HG02870 (cell line): ENCODE measurements around the gene ACTL10.

Source experiments
- ATAC-seq: cut with Tn5 transposase; IDR thresholded peaks from one replicate; pipeline ENCODE4 v1.9.1; 2021; ENCODE audit warnings: mild to moderate bottlenecking, moderate library complexity; ENCODE audit not compliant: unreplicated experiment

The ACTL10 gene

GRCh38 chr20:33676121-33676520 is 9.4 kb downstream of the ACTL10 start:
- ATAC-seq: no peak

DNA sequence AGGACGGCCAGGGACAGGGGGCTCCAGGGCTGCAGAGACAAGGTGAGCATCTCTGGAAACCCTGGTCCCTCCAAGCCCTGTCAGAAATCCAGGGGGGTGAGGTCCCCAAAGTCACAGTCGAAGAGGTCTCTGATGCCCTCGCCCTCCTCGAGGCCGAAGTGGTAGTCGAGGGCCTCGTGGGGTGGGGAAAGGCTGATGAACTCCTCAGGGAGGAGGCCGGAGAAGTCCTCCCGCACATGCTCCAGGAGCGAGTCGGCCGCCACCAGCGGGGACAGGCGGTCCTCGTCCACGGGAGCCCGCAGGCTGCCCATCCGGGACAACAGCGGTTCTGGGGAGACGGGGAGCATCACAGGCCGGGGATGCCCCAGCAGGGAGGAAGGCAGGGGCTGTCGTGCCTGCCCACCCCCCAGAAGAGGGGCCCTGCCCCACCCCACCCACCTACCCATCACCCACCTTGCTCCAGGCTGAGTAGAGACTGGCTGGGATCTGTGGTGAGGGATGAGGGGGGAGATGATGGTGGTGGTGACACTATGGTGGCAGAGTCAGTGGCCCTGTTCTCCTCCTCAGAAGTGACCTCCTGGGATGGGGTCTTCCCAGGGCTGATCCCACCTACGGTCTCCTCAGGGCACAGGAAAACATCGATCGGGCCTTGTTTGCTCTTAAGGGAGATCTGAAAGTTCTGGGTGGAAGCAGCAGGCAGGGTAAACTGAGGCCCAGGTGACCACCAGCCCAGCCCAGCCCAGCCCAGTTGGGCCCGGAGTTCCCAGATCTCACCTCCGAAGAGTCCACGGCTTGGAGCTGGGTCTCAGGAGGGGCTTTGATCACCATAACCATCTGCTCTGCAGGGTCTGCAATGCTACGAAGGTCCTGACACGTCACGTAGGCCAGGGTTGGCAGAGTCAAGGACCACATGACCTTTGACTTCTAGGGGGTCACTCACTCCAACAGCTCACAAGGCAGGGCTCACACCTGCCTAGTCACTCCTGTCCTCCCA is 10.2 kb downstream of the ACTL10 start:
- no peak for ATAC-seq

DNA sequence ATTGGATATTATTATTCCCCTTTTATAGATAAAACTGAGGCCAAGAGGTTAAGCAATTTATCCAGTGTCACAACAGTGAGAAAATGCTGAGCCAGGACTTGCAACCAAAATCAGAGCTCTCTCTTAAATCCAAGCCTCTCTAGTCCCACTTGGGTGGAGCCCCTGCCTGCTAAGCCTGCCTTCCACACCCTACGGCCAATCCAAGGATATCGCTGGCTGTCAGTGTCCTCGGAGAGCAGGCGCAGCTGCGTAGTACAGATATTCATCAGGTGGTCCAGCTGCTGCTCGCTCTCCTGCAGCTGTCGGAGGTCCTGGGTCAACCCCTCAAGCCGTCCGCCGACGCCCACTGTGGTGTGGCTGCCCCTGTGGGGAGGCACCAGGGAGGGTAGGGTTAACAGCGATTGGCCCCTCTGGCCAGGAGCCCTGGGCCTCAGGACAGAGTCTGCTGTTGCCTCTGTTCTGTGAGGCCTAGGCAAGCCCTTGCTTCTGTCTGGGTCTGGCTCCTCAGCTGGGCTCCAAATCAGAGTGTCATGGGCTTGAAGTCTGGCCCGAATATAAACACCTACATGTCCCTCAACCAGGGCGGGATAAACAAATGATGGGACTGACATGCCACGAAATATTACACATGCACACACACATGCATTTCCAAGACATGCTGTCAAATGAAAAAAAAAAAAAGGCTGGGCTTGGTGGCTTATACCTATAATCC is 11.4 kb downstream of the ACTL10 start:
- ATAC-seq: no peak

- ATAC-seq: peak; percentile 64
These were observed 13.2 kb downstream of the ACTL10 start for GRCh38 chr20:33679758-33680485.

DNA sequence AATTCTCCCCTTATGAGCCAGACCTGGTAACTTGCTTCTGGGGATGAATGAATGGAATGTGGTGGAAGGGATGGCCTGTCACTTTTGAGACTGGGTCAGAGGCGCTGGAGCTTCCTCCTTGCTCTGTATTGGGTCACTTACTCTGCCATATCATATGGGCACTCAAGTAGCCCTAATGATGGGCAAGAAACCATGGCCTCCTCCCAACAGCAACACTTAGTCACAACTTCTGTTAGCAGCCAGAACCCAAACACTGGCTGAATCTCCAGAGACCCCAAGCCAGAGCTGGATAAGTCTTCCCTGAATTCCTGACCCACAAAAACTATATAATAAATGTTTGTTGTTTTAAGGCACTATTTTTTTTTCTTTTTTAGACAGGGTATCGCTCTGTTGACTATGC is 13.9 kb downstream of the ACTL10 start:
- no peak for ATAC-seq

GRCh38 chr20:33681288-33681687 is 14.5 kb downstream of the ACTL10 start:
- ATAC-seq: no peak

DNA sequence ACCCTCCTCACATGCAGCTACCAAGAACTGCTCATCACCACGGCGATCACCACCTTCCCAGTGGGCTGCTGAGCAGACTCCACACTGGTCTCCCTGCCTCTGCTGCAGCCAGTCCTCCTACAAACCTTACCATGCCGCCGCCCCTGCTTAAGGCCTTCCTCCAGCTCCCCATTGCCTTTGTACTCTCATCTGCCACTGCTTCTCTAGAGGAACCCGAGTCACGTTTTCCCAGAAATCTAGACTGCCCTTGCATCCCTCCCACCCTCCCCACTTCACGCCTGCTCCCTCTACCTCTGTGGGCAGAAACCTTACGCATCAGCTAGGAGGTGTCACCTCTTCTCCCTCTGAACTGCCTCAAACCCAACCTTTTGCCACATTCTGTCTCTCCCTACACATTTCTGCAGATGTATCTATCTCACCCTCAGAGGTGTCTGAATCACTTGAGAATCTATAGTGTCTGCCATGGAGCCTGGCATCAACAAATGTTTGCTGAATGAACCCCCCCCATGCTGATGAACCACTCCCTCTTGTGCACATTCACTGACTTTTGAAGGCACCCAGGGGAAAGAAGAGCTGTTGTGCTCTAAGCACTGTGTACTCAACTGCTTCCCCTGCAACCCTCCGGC is 15.1 kb downstream of the ACTL10 start:
- ATAC-seq: no peak

DNA sequence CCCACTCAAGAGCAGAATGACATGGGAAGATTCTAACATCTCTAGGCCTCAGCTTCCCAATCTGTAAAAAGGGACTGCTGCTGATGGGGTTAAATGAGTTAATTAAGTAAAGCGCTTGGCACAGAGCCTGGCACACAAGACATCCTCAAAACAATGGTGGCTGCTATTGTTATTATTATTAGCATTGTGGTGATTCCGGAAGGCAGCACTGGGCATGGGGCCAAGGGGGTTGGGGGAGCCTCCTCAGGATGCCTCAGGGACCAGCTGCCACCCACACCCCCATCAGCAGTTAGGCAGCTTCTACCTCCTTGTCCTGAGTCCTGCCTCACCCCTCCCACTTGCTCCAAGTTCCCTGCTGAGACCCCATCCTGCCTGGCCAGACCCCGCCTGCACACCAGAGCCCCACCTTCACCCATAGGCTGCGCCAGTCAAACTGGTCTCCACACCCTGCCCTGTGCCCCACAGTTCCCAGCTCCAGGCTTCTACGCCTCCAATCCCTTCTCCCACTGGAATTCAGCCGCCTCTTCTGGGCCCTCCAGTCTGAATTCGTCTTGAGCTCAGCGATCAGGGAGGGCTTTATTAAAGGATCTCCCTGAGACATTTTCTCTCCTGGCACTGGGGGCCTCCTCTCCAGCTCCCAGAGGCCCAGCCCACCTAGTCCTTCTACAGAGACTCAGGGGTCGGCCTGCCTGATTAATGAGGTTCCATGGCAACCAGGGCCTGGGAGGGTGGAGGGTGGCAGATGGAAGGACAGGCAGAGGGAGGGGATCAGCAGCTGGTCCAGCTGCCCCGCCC is 18.0 kb downstream of the ACTL10 start:
- ATAC-seq: no peak

DNA sequence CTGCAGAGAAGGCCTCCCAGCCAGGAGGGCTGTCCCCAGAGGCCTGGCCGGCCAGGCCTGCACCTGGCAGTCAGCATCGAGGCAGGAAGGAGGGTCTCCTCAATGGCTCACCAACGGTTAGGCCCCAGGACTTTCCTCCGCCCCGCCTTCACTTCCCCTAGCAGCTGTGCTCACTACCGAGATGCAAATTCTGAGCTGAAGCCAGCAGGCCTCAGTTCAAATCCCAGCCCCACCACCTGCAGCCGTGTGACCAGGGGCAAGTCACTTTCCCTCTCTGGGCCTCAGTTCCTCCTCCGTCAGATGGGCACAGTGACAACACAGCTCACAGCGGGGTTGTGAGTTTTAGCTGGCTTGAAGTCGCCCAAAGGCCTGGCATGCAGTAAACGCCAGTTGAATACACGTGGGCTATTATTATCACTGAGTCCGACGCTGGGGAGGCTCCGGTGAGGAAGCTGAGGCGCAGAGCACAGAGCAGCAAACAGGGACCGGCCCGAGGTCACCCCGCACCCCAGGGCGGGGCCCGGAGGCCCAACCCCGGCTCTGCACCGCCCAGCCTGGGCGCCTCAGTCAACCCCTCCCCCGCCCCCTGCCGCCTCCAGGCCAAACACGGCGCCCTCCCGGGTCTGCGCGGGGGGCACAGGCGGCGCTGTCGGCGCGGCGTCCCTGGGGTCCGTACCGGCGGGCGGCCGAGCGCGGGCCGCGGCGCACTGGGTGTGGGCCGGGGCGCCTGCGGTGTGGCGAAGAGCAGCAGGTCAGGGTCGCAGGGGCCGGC is 18.8 kb downstream of the ACTL10 start:
- ATAC-seq: peak; percentile 39

DNA sequence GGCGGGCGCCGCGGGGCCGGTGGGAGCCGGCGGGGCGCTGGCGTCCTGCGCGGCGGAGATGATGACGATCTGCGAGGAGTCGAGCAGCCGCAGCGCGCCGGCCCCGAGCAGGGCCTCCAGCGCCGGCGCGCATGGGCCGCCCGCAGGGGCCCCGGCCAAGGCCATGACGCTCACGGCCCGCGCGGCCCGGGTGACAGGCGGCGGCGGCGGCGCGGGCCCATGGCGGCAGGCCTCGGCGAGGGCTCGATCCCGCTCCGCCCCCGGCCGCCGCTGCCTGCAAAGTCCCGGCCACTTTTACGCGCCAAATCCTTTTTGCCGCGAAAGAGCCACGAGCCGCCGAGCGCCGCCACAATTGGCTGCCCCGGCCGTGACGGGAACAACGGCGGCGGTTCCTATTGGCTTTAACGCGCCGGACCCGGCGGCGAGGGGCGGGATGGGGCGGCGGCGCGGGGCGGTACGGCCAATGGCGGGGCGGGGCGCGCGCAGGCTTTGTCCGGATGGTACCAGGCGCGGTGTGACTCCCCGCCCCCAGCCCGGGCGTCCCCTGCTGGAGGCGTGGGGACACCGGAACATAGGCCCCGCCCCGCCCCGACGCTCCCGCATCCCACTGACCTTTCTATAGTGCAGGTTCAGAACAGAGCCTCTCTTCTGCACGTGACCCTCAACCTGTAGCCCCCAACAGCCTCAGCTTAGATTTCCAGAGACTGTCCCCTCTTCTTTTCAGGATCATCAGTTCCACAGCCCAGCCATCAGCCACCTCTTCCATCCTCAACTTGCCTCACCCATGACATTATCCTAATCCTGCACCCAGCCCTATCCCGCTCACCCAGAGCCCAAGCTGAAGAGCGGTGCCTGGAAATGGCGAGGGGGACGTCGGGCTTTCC is 19.6 kb downstream of the ACTL10 start, which contains the start of gene E2F1:
E2F1 (minus strand) TSS at position 286 of the 884 bp plus-strand sequence; CDS start at position 165, 121 bp downstream.
- ATAC-seq: peak; percentile 72

- ATAC-seq: no peak
These were observed 20.2 kb downstream of the ACTL10 start for GRCh38 chr20:33686984-33687366.

GRCh38 chr20:33687370-33687915 is 20.7 kb downstream of the ACTL10 start:
- no peak for ATAC-seq

DNA sequence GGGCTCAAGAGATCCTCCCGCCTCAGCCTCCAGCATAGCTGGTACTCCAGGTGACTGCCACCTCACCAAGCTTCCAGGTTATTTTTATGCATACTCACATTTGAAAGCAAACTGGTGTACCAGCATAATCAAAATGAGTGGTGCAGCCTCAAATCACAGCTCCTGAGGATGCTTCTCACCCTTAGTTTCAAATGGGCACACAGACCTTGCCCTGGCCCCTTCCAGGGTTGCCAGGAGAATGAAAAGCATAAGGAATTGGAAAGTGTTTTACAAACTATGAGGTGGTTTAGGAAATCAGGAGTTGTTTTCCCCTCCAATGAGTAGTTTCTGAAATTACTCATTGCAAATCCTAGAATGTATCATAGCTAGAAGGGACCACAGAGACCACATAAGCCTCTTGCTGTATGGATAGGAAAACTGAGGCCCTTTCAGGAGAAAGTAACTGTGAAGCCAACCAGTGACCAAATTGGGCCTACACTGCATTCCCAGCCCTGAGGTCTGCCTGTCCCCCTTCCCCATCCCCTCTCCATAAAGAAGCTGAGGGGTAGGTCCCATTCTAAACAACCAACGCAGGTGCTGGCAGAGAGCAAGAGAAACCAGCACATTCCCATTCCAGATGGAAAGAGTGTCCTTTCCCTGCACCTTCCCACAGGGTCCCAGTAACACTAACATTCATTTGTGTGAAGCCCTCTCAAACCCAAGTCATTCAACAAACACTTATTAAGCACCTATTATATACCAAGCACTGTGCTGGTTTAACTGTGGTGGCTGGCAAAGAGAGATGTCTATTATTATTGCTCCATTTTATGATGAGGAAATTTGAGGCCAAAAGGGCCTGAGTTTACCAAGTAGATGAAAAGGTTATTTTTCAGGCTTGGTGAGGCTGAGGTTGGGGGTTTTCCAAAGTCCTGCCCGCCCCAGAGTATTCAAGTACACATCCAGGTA is 21.5 kb downstream of the ACTL10 start:
- no peak for ATAC-seq

DNA sequence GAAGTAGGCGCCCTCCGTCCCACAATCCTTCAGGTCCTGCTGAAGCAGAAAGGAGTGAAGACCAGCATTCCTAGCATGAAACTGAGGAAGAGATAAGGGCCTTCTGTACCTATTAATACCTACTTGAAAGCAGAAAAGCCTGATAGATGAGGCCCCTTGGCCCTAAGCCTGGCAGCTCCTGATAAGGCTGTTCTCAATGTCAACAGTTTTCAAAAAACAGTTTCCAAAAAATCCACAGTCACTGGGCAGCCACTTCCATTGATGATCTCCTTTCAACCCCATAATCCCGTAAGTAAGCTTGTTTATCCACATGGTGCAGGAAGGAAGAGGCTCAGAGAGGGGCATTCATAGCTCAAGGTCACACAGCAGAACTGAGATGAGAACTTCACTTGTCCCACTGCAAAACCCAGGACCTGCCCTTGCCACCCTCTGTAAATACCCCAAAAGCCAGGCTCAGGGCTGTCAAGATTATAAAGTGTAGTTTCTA is 22.2 kb downstream of the ACTL10 start:
- ATAC-seq: no peak

DNA sequence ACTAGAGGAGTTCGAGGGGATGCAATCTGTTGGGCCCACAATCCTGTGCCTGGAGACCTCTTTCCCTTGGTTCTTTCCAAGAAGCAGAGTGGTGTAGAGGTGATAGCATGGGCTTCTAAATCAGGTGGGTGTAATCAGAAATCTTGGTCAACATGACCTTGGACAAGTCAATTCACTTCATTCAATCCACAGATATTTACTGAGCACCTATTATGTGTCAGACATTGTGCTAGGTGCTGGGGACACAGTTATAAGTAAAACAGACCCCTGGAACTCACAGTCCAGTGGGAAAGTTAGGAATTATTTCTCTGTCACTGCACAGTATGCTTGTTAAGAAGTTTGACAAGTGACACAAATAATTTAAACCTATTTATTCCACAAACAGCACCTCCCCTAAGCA is 22.8 kb downstream of the ACTL10 start:
- no peak for ATAC-seq

DNA sequence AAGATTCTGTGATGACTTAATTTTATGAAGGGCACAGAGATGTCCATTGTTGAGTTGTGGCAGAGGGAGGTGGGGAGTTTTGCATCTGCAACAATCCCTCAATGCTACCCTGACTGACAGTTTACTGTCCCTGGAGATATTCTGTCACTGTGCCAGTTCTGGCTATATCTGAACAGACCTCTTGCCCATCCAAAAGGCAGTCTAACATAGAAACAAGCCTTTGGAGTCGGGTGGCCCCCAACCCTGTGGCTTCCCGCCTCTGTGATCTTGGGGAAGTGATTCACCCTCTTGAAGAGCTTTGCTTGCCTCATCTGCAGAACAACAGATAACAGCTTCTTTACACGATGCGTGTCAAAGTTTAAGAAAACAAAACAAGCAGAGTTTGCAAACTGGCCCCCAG is 23.2 kb downstream of the ACTL10 start:
- no peak for ATAC-seq

GRCh38 chr20:33693289-33693688 is 26.5 kb downstream of the ACTL10 start:
- no peak for ATAC-seq
